GM19455 (cell line): ENCODE measurements around the gene UCK2.

ENCODE experiments used
- ATAC-seq: cut with Tn5 transposase; IDR thresholded peaks from one replicate; pipeline ENCODE4 v1.9.1; 2021; ENCODE audit not compliant: unreplicated experiment

Gene UCK2

GRCh38 chr1:165855010-165855838, 27.8 kb downstream of the UCK2 start:
- ATAC-seq, result no peak

- ATAC-seq, result no peak
These were observed 28.6 kb downstream of the UCK2 start for GRCh38 chr1:165856021-165856420.

GRCh38 chr1:165856606-165857005, 29.2 kb downstream of the UCK2 start:
- ATAC-seq, result no peak

GRCh38 chr1:165857046-165857801, 29.8 kb downstream of the UCK2 start:
- no peak for ATAC-seq

GRCh38 chr1:165858364-165858823, 31.0 kb downstream of the UCK2 start:
- no peak for ATAC-seq

- ATAC-seq, result no peak
These were observed 31.8 kb downstream of the UCK2 start for GRCh38 chr1:165858967-165859845.

GRCh38 chr1:165860065-165860464, 32.7 kb downstream of the UCK2 start:
- no peak for ATAC-seq

GRCh38 chr1:165861911-165862310, 34.5 kb downstream of the UCK2 start:
- no peak for ATAC-seq

GRCh38 chr1:165862448-165862847, 35.0 kb downstream of the UCK2 start:
- ATAC-seq, result no peak

GRCh38 chr1:165863346-165863745, 35.9 kb downstream of the UCK2 start:
- no peak for ATAC-seq

- no peak for ATAC-seq
These were observed 38.4 kb downstream of the UCK2 start for GRCh38 chr1:165865633-165866340.

GRCh38 chr1:165869343-165869742, 41.9 kb downstream of the UCK2 start:
- ATAC-seq, result no peak

- peak; percentile 79 for ATAC-seq
These were observed 44.1 kb downstream of the UCK2 start for GRCh38 chr1:165871311-165872067.

GRCh38 chr1:165873481-165873880, 46.1 kb downstream of the UCK2 start:
- ATAC-seq, result no peak

- no peak for ATAC-seq
These were observed 47.2 kb downstream of the UCK2 start for GRCh38 chr1:165874643-165875042.

GRCh38 chr1:165875171-165875570, 47.8 kb downstream of the UCK2 start:
- no peak for ATAC-seq

- no peak for ATAC-seq
These were observed 48.2 kb downstream of the UCK2 start for GRCh38 chr1:165875604-165876003.

- no peak for ATAC-seq
These were observed 48.7 kb downstream of the UCK2 start for GRCh38 chr1:165876121-165876520.

GRCh38 chr1:165877411-165877810, 50.0 kb downstream of the UCK2 start:
- ATAC-seq, result no peak
